ENCODE data around the gene PM20D1. TPM values are rescaled to one million over a fixed set of nuclear protein-coding genes. Genes with fewer than 3 reads are reported as not detected.

The PM20D1 gene
- total RNA-seq, 6 experiments from 2014 or later: not detected

DNA sequence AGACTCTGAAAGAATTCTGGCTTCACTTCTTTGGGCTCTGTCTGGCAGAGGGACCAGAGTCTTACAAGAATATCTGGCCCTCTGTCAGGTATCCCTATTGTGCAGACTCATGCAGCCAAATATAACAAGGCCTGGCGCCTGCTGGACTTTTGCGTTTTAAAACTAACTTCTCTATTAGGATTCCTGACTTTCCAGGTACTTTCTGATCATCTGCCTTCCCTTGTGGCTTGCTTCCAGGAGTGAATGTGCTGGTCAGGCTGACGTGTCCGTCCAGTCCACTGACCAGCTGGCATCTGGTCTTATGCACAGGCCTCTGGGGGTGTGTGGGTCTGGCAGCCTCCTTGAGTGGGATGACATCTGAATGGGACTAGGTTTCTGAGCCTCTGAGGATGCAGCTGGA is 66.0 kb downstream of the PM20D1 start:
- Mint-ChIP-seq H3K4me3 (no peak overlapping the region), H3K27me3 (ENCODE audit: insufficient read depth) (no peaks in the 10 kb centered on the region; the same call in 1 of the 2 replicates), H3K27ac (no peak overlapping the region), H3K36me3 (ENCODE audit: low read depth) (no peaks in the 10 kb centered on the region), H3K9me3 (no peaks in the 10 kb centered on the region), H3K4me1 (ENCODE audit: low read depth) (no peaks in the 10 kb centered on the region)
- no peak for DNase-seq
- TF ChIP-seq, protein P1, sequence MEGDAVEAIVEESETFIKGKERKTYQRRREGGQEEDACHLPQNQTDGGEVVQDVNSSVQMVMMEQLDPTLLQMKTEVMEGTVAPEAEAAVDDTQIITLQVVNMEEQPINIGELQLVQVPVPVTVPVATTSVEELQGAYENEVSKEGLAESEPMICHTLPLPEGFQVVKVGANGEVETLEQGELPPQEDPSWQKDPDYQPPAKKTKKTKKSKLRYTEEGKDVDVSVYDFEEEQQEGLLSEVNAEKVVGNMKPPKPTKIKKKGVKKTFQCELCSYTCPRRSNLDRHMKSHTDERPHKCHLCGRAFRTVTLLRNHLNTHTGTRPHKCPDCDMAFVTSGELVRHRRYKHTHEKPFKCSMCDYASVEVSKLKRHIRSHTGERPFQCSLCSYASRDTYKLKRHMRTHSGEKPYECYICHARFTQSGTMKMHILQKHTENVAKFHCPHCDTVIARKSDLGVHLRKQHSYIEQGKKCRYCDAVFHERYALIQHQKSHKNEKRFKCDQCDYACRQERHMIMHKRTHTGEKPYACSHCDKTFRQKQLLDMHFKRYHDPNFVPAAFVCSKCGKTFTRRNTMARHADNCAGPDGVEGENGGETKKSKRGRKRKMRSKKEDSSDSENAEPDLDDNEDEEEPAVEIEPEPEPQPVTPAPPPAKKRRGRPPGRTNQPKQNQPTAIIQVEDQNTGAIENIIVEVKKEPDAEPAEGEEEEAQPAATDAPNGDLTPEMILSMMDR (IDR thresholded peaks at IDR 0.05): no peak

DNA sequence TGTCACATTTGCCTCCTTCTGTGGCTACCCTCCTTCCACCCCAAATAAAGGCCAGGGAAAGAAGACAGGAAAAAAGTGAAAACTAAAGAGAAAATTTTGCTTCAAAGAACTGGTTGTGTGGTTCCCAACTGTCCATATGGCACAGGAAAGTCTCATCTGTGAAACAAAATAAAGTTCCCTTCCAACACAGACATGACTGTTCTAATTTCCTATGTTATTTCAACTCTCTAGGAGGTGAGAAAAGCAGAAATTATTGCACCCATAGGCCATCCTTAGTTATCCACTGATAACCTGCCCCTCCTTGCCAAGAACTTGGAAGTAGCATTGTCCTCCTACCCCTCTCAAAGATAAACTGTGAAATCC is 66.5 kb downstream of the PM20D1 start:
- no peaks in the 10 kb centered on the region for H3K36me3 Mint-ChIP-seq (ENCODE audit: low read depth)
- no peaks in the 10 kb centered on the region; the same call in 1 of the 2 replicates for H3K27me3 Mint-ChIP-seq (ENCODE audit: insufficient read depth)
- H3K9me3 Mint-ChIP-seq: no peaks in the 10 kb centered on the region
- TF ChIP-seq, protein P1 (IDR thresholded peaks at IDR 0.05): no peak
- no peak for DNase-seq
- no peak overlapping the region for H3K4me3 Mint-ChIP-seq
- no peak overlapping the region for H3K27ac Mint-ChIP-seq
- H3K4me1 Mint-ChIP-seq (ENCODE audit: low read depth): no peaks in the 10 kb centered on the region

DNA sequence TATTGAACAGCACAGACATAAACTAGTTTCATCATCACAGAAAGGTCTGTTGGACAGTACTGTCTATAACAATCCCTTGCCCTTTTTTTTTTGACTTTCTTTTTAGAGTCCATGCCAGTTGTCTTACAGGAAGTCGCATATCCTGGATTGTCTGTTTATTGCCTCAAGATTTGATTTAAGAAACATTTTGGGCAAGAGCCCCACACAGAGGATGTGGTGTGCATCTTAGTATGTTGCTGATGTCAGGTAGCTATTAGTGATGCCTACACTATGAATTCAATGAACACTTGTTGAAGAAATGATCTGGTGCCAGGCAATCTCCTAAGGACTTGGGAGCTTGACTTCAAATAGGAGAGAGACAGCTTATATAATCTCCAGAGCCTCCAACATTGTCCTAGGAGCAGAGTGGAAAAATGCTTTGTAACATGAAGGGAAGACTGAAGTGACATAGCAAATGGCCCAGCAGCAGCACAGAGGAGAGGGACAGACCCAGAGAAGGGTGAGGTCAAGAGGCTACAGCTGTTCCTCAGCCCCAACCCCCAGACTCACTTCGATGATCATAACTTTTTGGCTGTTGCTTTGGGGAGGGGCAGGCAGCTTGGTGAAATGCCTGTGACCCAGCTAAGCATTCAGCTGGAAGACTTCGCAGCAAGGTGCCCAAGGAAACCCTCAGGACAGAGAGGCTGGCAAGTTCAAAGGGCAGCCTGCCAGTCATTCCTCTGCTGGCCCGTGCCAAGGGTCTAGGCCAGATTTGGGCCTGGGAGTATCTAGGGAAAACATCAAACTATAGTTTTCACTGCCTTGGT is 67.1 kb downstream of the PM20D1 start:
- H3K36me3 Mint-ChIP-seq (ENCODE audit: low read depth): no peaks in the 10 kb centered on the region
- DNase-seq: no peak
- TF ChIP-seq, protein P1 (IDR thresholded peaks at IDR 0.05): no peak
- peaks cover 4% of the 10 kb centered on the region; the same call in 1 of the 2 replicates for H3K27me3 Mint-ChIP-seq (ENCODE audit: insufficient read depth)
- H3K4me3 Mint-ChIP-seq: no peak overlapping the region
- no peaks in the 10 kb centered on the region for H3K4me1 Mint-ChIP-seq (ENCODE audit: low read depth)
- no peaks in the 10 kb centered on the region for H3K9me3 Mint-ChIP-seq
- no peak overlapping the region for H3K27ac Mint-ChIP-seq

DNA sequence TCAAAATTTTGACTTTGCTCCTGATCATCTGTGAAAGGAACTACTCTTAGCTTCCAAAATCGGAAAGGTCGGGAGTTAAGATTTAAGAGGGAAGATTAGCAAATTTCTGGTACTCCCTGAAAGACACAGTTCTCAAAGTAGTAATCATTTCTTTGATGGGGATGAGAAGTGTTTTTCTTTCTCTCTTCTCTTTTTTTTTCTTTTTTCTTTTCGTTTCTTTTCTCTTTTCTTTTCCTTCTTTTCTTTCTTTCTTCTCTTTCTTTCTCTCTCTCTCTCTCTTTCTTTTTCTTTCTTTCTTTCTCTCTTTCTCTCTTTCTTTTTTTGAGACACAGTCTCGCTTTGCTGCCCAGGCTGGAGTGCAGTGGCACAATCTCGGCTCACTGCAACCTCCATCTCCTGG is 69.6 kb downstream of the PM20D1 start:
- no peaks in the 10 kb centered on the region; the same call in 1 of the 2 replicates for H3K9me3 Mint-ChIP-seq
- no peak overlapping the region for H3K27ac Mint-ChIP-seq
- H3K27me3 Mint-ChIP-seq (ENCODE audit: insufficient read depth): peaks cover 4% of the 10 kb centered on the region; the same call in 1 of the 2 replicates
- no peak for DNase-seq
- no peaks in the 10 kb centered on the region for H3K36me3 Mint-ChIP-seq (ENCODE audit: low read depth)
- H3K4me3 Mint-ChIP-seq: no peak overlapping the region
- peaks cover 7% of the 10 kb centered on the region for H3K4me1 Mint-ChIP-seq (ENCODE audit: low read depth)
- TF ChIP-seq, protein P1 (IDR thresholded peaks at IDR 0.05): no peak

Other genes starting within 250 kb of the PM20D1 start
- gene ELK4, start 218.1 kb downstream of the PM20D1 start, total RNA-seq (2021; fragmentation: NEBNext Ultra II Directional; extraction: Animal tissue kit (Norgen Biotek cat#: 25700)): 10 to 100 TPM; 32.9 to 37.6 (median 35.6) TPM
- 1 to 10 TPM; 1.1 to 2.4 (median 1.4) TPM for gene SLC45A3, start 169.6 kb downstream of the PM20D1 start, total RNA-seq (2021; fragmentation: NEBNext Ultra II Directional; extraction: Animal tissue kit (Norgen Biotek cat#: 25700))
- gene NUCKS1, start 100.0 kb downstream of the PM20D1 start, total RNA-seq (2021; fragmentation: NEBNext Ultra II Directional; extraction: Animal tissue kit (Norgen Biotek cat#: 25700)): 100 to 1,000 TPM; 187 to 259 (median 222) TPM
- 10 to 100 TPM; 10.6 to 13.0 (median 11.5) TPM for gene RAB29, start 74.7 kb downstream of the PM20D1 start, total RNA-seq (2021; fragmentation: NEBNext Ultra II Directional; extraction: Animal tissue kit (Norgen Biotek cat#: 25700))
- gene SLC41A1, start 36.9 kb downstream of the PM20D1 start, total RNA-seq (2021; fragmentation: NEBNext Ultra II Directional; extraction: Animal tissue kit (Norgen Biotek cat#: 25700)): 10 to 100 TPM; 31.6 to 39.8 (median 35.5) TPM
- not detected for gene SLC26A9, start 93.3 kb upstream of the PM20D1 start, total RNA-seq (2021; fragmentation: NEBNext Ultra II Directional; extraction: Animal tissue kit (Norgen Biotek cat#: 25700))
- gene RAB7B, start 153.3 kb upstream of the PM20D1 start, total RNA-seq (2021; fragmentation: NEBNext Ultra II Directional; extraction: Animal tissue kit (Norgen Biotek cat#: 25700)): 1 to 10 TPM; 2.6 to 6.6 (median 5.3) TPM
- gene CTSE, start 173.8 kb upstream of the PM20D1 start, total RNA-seq (2021; fragmentation: NEBNext Ultra II Directional; extraction: Animal tissue kit (Norgen Biotek cat#: 25700)): not detected
- gene RHEX, start 203.0 kb upstream of the PM20D1 start, total RNA-seq (2021; fragmentation: NEBNext Ultra II Directional; extraction: Animal tissue kit (Norgen Biotek cat#: 25700)): not detected

Measured in HFFc6 (cell line).